AG04450 (cell line): Measurements from ENCODE around the gene SYP. TPM values are rescaled to one million over a fixed set of nuclear protein-coding genes. Genes with fewer than 3 reads are reported as not detected.
A peak's percentile ranks its signal among the peaks of the same experiment; 100 is the strongest.

Experiments used
- CTCF ChIA-PET: fragments of 300-600, 350-600 bp; formaldehyde crosslinking; extraction: SDS; loops from one replicate; lab custom pipeline; 2022; ENCODE audit warnings: antibody characterized with exemption, inconsistent platforms; lab: Charles Lee
- POLR2A ChIA-PET: fragments of 350-600 bp; formaldehyde crosslinking; extraction: SDS; loops from one replicate; lab custom pipeline; 2021; ENCODE audit warnings: antibody characterized with exemption, inconsistent platforms; lab: Yijun Ruan, JAX
- DNase-seq: peaks from one replicate; pipeline ENCODE4 v3.0.0-alpha.2; 2011; ENCODE audit warnings: low read depth, low spot score
- H3K27ac ChIP-seq: one replicate; pipeline ENCODE4 v1.5.1; 2012; ENCODE audit warnings: low read depth, low read length, control low read depth
- H3K27me3 ChIP-seq: one replicate; pipeline ENCODE4 v1.6.0; 2012; ENCODE audit warnings: low read length; ENCODE audit not compliant: control insufficient read depth, insufficient read depth
- H3K4me3 ChIP-seq: 2 replicates; pipeline ENCODE4 v1.5.1; 2011; ENCODE audit warnings: mild to moderate bottlenecking, low read depth, low read length, control low read depth
- H3K9me3 ChIP-seq: 2 replicates; pipeline ENCODE4 v1.5.1; 2012; ENCODE audit warnings: low read length; ENCODE audit not compliant: control insufficient read depth, insufficient read depth
- polyA plus RNA-seq: library from polyadenylated mRNA; depleted of rRNA; stranded (reverse); fragments of >200 nt; gene quantifications from 2 replicates; pipeline ENCODE4 v1.2.3, GENCODE V29; 2011
- TF ChIP-seq, protein P1 (sequence below): IDR thresholded peaks from 2 replicates; pipeline ENCODE4 v1.5.1; 2011; ENCODE audit warnings: low read depth, low read length, control low read depth, inconsistent platforms

Gene SYP
- polyA plus RNA-seq, 1 experiment = 0.07 TPM

GRCh38 chrX:49184294-49185281 lies 15.4 kb downstream of the SYP start:
- Histone ChIP-seq H3K27ac (no peak overlapping the region), H3K4me3 (peak overlapping the region; percentile 69), H3K9me3 (no peaks in the 10 kb centered on the region), H3K27me3 (no peaks in the 10 kb centered on the region)
- DNase-seq = no peak
- CTCF ChIA-PET = interaction anchor here (1.1 to 1.2 kb wide), 2 partner anchors 8 to 21 kb away, joined by 3 to 9 read pairs; no protein-coding TSS in a partner anchor
- POLR2A ChIA-PET = interaction anchor here (0.8 to 1.0 kb wide), 2 partner anchors 18 to 30 kb away, joined by 3 to 4 read pairs; no protein-coding TSS in a partner anchor
- TF ChIP-seq, protein P1, sequence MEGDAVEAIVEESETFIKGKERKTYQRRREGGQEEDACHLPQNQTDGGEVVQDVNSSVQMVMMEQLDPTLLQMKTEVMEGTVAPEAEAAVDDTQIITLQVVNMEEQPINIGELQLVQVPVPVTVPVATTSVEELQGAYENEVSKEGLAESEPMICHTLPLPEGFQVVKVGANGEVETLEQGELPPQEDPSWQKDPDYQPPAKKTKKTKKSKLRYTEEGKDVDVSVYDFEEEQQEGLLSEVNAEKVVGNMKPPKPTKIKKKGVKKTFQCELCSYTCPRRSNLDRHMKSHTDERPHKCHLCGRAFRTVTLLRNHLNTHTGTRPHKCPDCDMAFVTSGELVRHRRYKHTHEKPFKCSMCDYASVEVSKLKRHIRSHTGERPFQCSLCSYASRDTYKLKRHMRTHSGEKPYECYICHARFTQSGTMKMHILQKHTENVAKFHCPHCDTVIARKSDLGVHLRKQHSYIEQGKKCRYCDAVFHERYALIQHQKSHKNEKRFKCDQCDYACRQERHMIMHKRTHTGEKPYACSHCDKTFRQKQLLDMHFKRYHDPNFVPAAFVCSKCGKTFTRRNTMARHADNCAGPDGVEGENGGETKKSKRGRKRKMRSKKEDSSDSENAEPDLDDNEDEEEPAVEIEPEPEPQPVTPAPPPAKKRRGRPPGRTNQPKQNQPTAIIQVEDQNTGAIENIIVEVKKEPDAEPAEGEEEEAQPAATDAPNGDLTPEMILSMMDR = no peak

DNA sequence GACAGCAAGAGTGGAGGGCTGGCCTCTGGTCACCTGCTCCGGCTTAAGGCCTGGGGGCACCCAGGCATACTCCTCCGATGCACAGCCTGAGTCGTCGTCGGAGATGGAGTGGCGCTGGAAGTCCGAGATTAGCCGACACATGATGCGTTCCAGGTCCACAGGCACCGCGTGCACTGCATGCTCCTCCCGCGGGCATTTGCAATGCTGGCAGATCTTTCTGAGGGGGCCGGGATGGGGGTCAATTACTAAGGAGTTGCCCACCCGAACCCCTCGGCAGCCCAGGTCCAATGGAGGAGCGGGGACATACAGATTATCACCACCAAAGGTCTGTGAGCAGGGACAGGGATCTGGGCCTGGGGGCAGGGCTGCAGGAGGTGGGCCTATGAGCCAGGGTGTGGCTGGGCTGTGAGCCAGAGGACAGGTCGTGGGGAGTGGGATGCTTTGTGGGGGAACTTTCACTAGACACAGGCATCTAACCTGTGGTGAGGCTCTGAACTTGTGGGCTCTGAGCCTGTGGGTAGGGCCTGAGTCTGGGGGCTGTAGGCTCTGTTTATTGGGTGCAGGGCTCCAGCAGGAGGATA lies 16.2 kb downstream of the SYP start:
- ChIA-PET POLR2A (interaction anchor here (0.8 to 1.0 kb wide), 2 partner anchors 17 to 29 kb away, joined by 3 to 4 read pairs; no protein-coding TSS in a partner anchor), CTCF (interaction anchor here (1.1 to 1.2 kb wide), 2 partner anchors 9 to 20 kb away, joined by 3 to 9 read pairs; no protein-coding TSS in a partner anchor)
- Histone ChIP-seq H3K27me3 (no peaks in the 10 kb centered on the region), H3K4me3 (peak overlapping the region; percentile 34), H3K27ac (no peak overlapping the region), H3K9me3 (no peaks in the 10 kb centered on the region)
- TF ChIP-seq, protein P1 = no peak
- no peak for DNase-seq

- no peaks in the 10 kb centered on the region for H3K27me3 ChIP-seq
- TF ChIP-seq, protein P1 = no peak
- ChIA-PET POLR2A (no interaction called here), CTCF (no interaction called here)
- no peak overlapping the region for H3K4me3 ChIP-seq
- DNase-seq = no peak
- H3K9me3 ChIP-seq = no peaks in the 10 kb centered on the region
- H3K27ac ChIP-seq = no peak overlapping the region
These were observed 20.6 kb downstream of the SYP start for GRCh38 chrX:49179358-49179757.

DNA sequence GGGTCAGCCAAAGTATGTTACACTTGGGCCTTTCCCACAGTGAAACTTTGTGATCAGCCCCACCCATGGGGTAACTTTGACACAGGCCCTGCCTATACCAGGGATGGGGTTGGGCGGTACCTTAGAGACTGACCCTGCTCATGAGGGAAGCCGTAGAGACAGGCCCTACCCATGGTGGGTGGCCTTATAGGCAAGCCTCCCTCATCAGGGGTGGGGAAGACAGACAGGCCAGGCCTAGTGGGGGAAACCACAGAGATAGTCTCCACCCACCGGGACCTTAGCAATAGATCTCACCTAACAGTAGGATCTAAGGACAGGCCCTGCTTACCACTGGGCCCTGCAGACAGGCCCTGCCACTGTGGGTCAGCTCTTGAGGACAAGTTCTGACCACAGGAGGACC lies 21.5 kb downstream of the SYP start:
- CTCF ChIA-PET = no interaction called here
- no peak for DNase-seq
- H3K27ac ChIP-seq = no peak overlapping the region
- POLR2A ChIA-PET = no interaction called here
- no peaks in the 10 kb centered on the region for H3K27me3 ChIP-seq
- H3K4me3 ChIP-seq = no peak overlapping the region
- TF ChIP-seq, protein P1 = no peak
- H3K9me3 ChIP-seq = no peaks in the 10 kb centered on the region
